A673 (cell line): ENCODE measurements around the gene ITGBL1.

Experiments
- EZH2 ChIP-seq: fragments of 200-600 bp; sonication (generic); IDR thresholded peaks from 2 replicates; pipeline ENCODE4 v1.6.1; 2017; ENCODE audit warnings: borderline replicate concordance, low read depth, mild to moderate bottlenecking, mixed read lengths, antibody characterized with exemption, low read length; ENCODE audit not compliant: poor library complexity, severe bottlenecking
- TF ChIP-seq, protein P1 (sequence below): fragments of 300-800, 200-600 bp; sonication (generic); conservative IDR thresholded peaks from 2 replicates; pipeline ENCODE4 v1.5.1; 2017; ENCODE audit warnings: low read depth, mild to moderate bottlenecking, antibody characterized with exemption, low read length, moderate library complexity, mixed read lengths

GRCh38 chr13:101626925-101627555 lies 174.6 kb downstream of the ITGBL1 start:
- TF ChIP-seq, protein P1, sequence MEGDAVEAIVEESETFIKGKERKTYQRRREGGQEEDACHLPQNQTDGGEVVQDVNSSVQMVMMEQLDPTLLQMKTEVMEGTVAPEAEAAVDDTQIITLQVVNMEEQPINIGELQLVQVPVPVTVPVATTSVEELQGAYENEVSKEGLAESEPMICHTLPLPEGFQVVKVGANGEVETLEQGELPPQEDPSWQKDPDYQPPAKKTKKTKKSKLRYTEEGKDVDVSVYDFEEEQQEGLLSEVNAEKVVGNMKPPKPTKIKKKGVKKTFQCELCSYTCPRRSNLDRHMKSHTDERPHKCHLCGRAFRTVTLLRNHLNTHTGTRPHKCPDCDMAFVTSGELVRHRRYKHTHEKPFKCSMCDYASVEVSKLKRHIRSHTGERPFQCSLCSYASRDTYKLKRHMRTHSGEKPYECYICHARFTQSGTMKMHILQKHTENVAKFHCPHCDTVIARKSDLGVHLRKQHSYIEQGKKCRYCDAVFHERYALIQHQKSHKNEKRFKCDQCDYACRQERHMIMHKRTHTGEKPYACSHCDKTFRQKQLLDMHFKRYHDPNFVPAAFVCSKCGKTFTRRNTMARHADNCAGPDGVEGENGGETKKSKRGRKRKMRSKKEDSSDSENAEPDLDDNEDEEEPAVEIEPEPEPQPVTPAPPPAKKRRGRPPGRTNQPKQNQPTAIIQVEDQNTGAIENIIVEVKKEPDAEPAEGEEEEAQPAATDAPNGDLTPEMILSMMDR = no peak
- no peak for TF ChIP-seq EZH2
